HepG2 (cell line): ENCODE results near the gene GASK1A.

Experiments
- CREM ChIP-seq, 2 experiments: sonication (generic) in 1 of 2; formaldehyde crosslinking in 1 of 2; IDR thresholded peaks; 2 replicates each; pipeline versions ENCODE4 v1.4.0 to v1.6.1; 2016 to 2020; ENCODE audit warnings: antibody characterized with exemption in 1 of 2, mild to moderate bottlenecking in 1 of 2, missing genetic modification reagents in 1 of 2
- DR1 ChIP-seq: sonication (generic); formaldehyde crosslinking; IDR thresholded peaks from 2 replicates; pipeline ENCODE4 v1.8.0; 2021; ENCODE audit warnings: mild to moderate bottlenecking, missing genetic modification reagents, inconsistent platforms
- HDAC2 ChIP-seq: sonication (generic); formaldehyde crosslinking; IDR thresholded peaks from 2 replicates; pipeline ENCODE4 v1.4.0; 2020; ENCODE audit warnings: missing genetic modification reagents
- PHF20 ChIP-seq: sonication (generic); formaldehyde crosslinking; IDR thresholded peaks from 2 replicates; pipeline ENCODE4 v1.5.0; 2020; ENCODE audit warnings: mild to moderate bottlenecking, missing genetic modification reagents
- POLR2A ChIP-seq, 2 experiments: IDR thresholded peaks; 2 replicates each; pipeline ENCODE4 v1.6.1; 2011; ENCODE audit warnings: low read depth in 2 of 2, low read length in 2 of 2, mild to moderate bottlenecking in 1 of 2, moderate library complexity in 1 of 2; ENCODE audit not compliant: insufficient read depth in 1 of 2
- RAD21 ChIP-seq: fragments of 450-650 bp; formaldehyde crosslinking; IDR thresholded peaks from 2 replicates; pipeline ENCODE4 v1.5.0; 2020; ENCODE audit warnings: mild to moderate bottlenecking
- SIN3B ChIP-seq: fragments of 150-350 bp; IDR thresholded peaks from 2 replicates; pipeline ENCODE4 v1.6.1; 2014; ENCODE audit warnings: low read length
- SRSF9 ChIP-seq: fragments of 200-400 bp; formaldehyde crosslinking; IDR thresholded peaks from 2 replicates; pipeline ENCODE4 v1.6.1; 2018; ENCODE audit warnings: borderline replicate concordance, mild to moderate bottlenecking, low read depth, low read length; ENCODE audit not compliant: insufficient read depth, poor library complexity, severe bottlenecking
- ZFP90 ChIP-seq: sonication (generic); formaldehyde crosslinking; IDR thresholded peaks from 2 replicates; pipeline ENCODE4 v1.8.0; 2022; ENCODE audit warnings: missing genetic modification reagents, mild to moderate bottlenecking, inconsistent platforms, borderline replicate concordance
- ZNF20 ChIP-seq: sonication (generic); formaldehyde crosslinking; IDR thresholded peaks from 2 replicates; pipeline ENCODE4 v1.4.0; 2020; ENCODE audit warnings: mild to moderate bottlenecking, moderate library complexity, missing genetic modification reagents
- TF ChIP-seq, protein P1 (sequence below): sonication (generic); formaldehyde crosslinking; IDR thresholded peaks from 2 replicates; pipeline ENCODE4 v1.4.0; 2020; ENCODE audit warnings: low read depth, mild to moderate bottlenecking, missing genetic modification reagents

DNA sequence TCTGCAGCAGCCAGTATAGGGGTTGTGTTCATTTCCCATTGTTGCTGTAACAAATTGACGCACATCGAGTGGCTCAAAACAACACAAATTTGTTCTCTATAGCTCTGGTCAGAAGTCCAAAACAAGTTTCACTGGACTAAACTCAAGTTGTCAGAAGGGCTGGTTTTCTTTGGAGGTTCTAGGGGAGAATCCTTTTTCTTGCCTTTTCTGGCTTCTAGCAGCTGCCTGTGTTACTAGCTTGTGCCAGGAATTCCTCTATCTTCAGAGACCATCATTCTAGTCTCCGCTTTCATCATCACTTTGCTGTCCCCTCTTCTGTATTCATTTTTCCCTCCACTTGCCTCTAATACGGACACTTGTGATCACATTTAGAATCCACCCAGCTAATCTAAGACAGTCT is 20.5 kb downstream of the GASK1A start:
- TF ChIP-seq POLR2A (IDR thresholded peaks at IDR 0.05; ENCODE audit: insufficient read depth in 1 of 2, low read depth in 2 of 2, low read length in 2 of 2) (no peak), ZNF20 (no peak), SRSF9 (no peak), PHF20 (no peak), HDAC2 (CRISPR knock-in tag) (no peak), ZFP90 (CRISPR knock-in tag) (no peak), SIN3B (no peak), DR1 (CRISPR knock-in tag) (no peak), RAD21 (CRISPR knock-in tag) (no peak), CREM (IDR thresholded peaks at IDR 0.05) (no peak), CREM (CRISPR knock-in tag; IDR thresholded peaks at IDR 0.05) (no peak)
- TF ChIP-seq, protein P1, sequence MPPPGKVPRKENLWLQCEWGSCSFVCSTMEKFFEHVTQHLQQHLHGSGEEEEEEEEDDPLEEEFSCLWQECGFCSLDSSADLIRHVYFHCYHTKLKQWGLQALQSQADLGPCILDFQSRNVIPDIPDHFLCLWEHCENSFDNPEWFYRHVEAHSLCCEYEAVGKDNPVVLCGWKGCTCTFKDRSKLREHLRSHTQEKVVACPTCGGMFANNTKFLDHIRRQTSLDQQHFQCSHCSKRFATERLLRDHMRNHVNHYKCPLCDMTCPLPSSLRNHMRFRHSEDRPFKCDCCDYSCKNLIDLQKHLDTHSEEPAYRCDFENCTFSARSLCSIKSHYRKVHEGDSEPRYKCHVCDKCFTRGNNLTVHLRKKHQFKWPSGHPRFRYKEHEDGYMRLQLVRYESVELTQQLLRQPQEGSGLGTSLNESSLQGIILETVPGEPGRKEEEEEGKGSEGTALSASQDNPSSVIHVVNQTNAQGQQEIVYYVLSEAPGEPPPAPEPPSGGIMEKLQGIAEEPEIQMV (CRISPR knock-in tag), result no peak
